GM12878 (cell line): Measurements from ENCODE around the gene ERI2. TPM values are rescaled to one million over a fixed set of nuclear protein-coding genes. Genes with fewer than 3 reads are reported as not detected.
"Not testable (repeated sequence)": the region's sequence is repeated elsewhere in the genome, so short reads cannot be mapped to it uniquely, and the experiment has no call there.

Experiments used
- ATAC-seq: fragments of 200-7000 bp; cut with Tn5 transposase; 3 replicates; pipeline ENCODE4 v1.9.1; 2020; ENCODE audit warnings: mild to moderate bottlenecking, moderate library complexity
- BruUV-seq: library from RNA; stranded (reverse); fragments of 400-500 nt; replicated peaks from 2 replicates; lab custom pipeline; 2021; lab: Mats Ljungman, UMichigan
- CTCF ChIA-PET: fragments of 300-600 bp; sonication (Branson Sonifier 250); formaldehyde crosslinking; extraction: SDS; loops from one replicate; lab custom pipeline; 2021; ENCODE audit warnings: inconsistent platforms; lab: Yijun Ruan, JAX
- POLR2A ChIA-PET: fragments of 350-600 bp; formaldehyde crosslinking; extraction: SDS; loops from one replicate; lab custom pipeline; 2021; ENCODE audit warnings: inconsistent platforms; lab: Charles Lee
- RAD21 ChIA-PET: fragments of 300-600 bp; sonication (Branson Sonifier 250); formaldehyde crosslinking; loops from one replicate; lab custom pipeline; 2023; ENCODE audit warnings: antibody characterized with exemption; ENCODE audit not compliant: unreplicated experiment; lab: Charles Lee
- SMC1A ChIA-PET: fragments of 300-600 bp; sonication (Branson Sonifier 250); formaldehyde crosslinking; loops from one replicate; lab custom pipeline; 2023; ENCODE audit not compliant: unreplicated experiment, uncharacterized antibody; lab: Charles Lee
- DNase-seq: peaks from one replicate; pipeline ENCODE4 v3.0.0-alpha.2; 2011; ENCODE audit warnings: low read depth, low spot score
- FAIRE-seq: peaks from 3 replicates; lab custom pipeline; 2011; peaks lifted over from hg19 to GRCh38; lab: Jason Lieb, UNC
- H2AFZ ChIP-seq: 2 replicates; pipeline ENCODE4 v1.6.0; 2011; ENCODE audit warnings: low read depth, low read length, control low read depth; ENCODE audit not compliant: control insufficient read depth
- H3K27ac ChIP-seq: 2 replicates; pipeline ENCODE4 v1.5.1; 2011; ENCODE audit warnings: control low read depth; ENCODE audit not compliant: control insufficient read depth, insufficient read depth
- H3K27me3 ChIP-seq, 2 experiments: replicated peaks in 1 of 2; 2 replicates each; pipeline versions ENCODE4 v1.6.0 to v1.6.1; 2011; ENCODE audit warnings: low read length in 1 of 2; ENCODE audit not compliant: control insufficient read depth in 2 of 2, insufficient read depth in 2 of 2
- H3K36me3 ChIP-seq, 2 experiments: 2 replicates each; pipeline ENCODE4 v1.5.1; 2011; ENCODE audit warnings: low read length in 1 of 2; ENCODE audit not compliant: control insufficient read depth in 2 of 2, insufficient read depth in 2 of 2
- H3K4me1 ChIP-seq: 2 replicates; pipeline ENCODE4 v1.6.1; 2011; ENCODE audit warnings: mild to moderate bottlenecking, low read length, moderate library complexity, mixed read lengths; ENCODE audit not compliant: control insufficient read depth, insufficient read depth
- H3K4me2 ChIP-seq: 2 replicates; pipeline ENCODE4 v1.6.0; 2011; ENCODE audit warnings: control low read depth; ENCODE audit not compliant: control insufficient read depth, insufficient read depth
- H3K4me3 ChIP-seq: fragments of 200-600 bp; sonication (generic); 2 replicates; pipeline ENCODE4 v1.5.1; 2016
- H3K79me2 ChIP-seq: 2 replicates; pipeline ENCODE4 v1.6.0; 2011; ENCODE audit warnings: low read length; ENCODE audit not compliant: control insufficient read depth, insufficient read depth
- H3K9ac ChIP-seq: 2 replicates; pipeline ENCODE4 v1.8.0; 2011; ENCODE audit warnings: low read length, control low read depth, mixed read lengths; ENCODE audit not compliant: control insufficient read depth, insufficient read depth
- H3K9me3 ChIP-seq: replicated peaks from 3 replicates; pipeline ENCODE4 v1.5.1; 2011; ENCODE audit warnings: mild to moderate bottlenecking, low read length; ENCODE audit not compliant: control insufficient read depth, insufficient read depth
- H4K20me1 ChIP-seq: 2 replicates; pipeline ENCODE4 v1.6.0; 2011; ENCODE audit not compliant: control insufficient read depth, insufficient read depth
- JUNB ChIP-seq: IDR thresholded peaks from 2 replicates; pipeline ENCODE4 v1.6.1; 2016; ENCODE audit warnings: antibody characterized with exemption, mild to moderate bottlenecking
- NFIC ChIP-seq: IDR thresholded peaks from 2 replicates; pipeline ENCODE4 v1.6.1; 2012; ENCODE audit warnings: low read depth, mild to moderate bottlenecking, inconsistent platforms, low read length, moderate library complexity
- SIN3A ChIP-seq: IDR thresholded peaks from 2 replicates; pipeline ENCODE4 v1.6.1; 2012; ENCODE audit warnings: low read depth, low read length, improper control_type of control experiment
- SRF ChIP-seq, 2 experiments: IDR thresholded peaks; 2 replicates each; pipeline ENCODE4 v1.6.1; 2011; ENCODE audit warnings: low read depth in 2 of 2, low read length in 2 of 2, mild to moderate bottlenecking in 1 of 2, moderate library complexity in 1 of 2
- STAT1 ChIP-seq: fragments of 450-650 bp; conservative IDR thresholded peaks from 2 replicates; pipeline ENCODE4 v1.6.1; 2014; ENCODE audit warnings: antibody characterized with exemption, mild to moderate bottlenecking
- TCF7 ChIP-seq: IDR thresholded peaks from 2 replicates; pipeline ENCODE4 v1.6.1; 2014; ENCODE audit warnings: antibody characterized with exemption, borderline replicate concordance
- ZNF622 ChIP-seq: fragments of 450-650 bp; IDR thresholded peaks from 2 replicates; pipeline ENCODE4 v1.6.1; 2017; ENCODE audit warnings: mild to moderate bottlenecking, inconsistent platforms
- ZSCAN29 ChIP-seq: fragments of 450-650 bp; IDR thresholded peaks from 2 replicates; pipeline ENCODE4 v1.6.1; 2017; ENCODE audit warnings: mild to moderate bottlenecking, moderate library complexity
- WGBS: methylation state at CpG from one replicate; pipeline ENCODE4 v1.1.6; 2016; ENCODE audit warnings: low lambda C conversion rate; ENCODE audit not compliant: insufficient replicate concordance, insufficient coverage; ENCODE audit errors: missing lambda C conversion rate; 5-methylcytosine and 5-hydroxymethylcytosine counted together
- in situ Hi-C: fragments of 300-500 bp; cut with MboI; formaldehyde crosslinking; loops from 9 replicates; pipeline ENCODE4 v1.14.3; 2018; ENCODE audit warnings: mixed read lengths
- intact Hi-C: fragments of 100-400 bp; cut with micrococcal nuclease; formaldehyde crosslinking; loops from one replicate; pipeline ENCODE4 v1.14.2; 2022; ENCODE audit not compliant: unreplicated experiment
- polyA plus RNA-seq, 11 experiments: library from polyadenylated mRNA; depleted of rRNA in 4 of 11; unstranded in 6 of 11; stranded (reverse) in 5 of 11; fragments of >200 nt; fragmentation: Nextera tagmentation in 4 of 11; fragmentation: Illumina TruSeq in 1 of 11; extraction: Ambion mirVana in 4 of 11; extraction: Trizol in 1 of 11; gene quantifications; 1 replicate in 1 of 11; 2 replicates in 10 of 11; pipeline versions ENCODE4 v1.2.1 to v1.2.3, GENCODE V29; 2011 to 2016; ENCODE audit warnings: inconsistent platforms in 2 of 11, missing spikeins in 2 of 11, low read depth in 1 of 11
- total RNA-seq, 4 experiments: library from RNA; depleted of rRNA in 3 of 4; stranded (reverse); fragments of >200 nt in 3 of 4; fragmentation: Illumina TruSeq in 1 of 4; extraction: Trizol in 1 of 4; gene quantifications; 2 replicates each; pipeline versions ENCODE4 v1.2.1 to v1.2.3, GENCODE V29; 2013 to 2021
- TF ChIP-seq, protein P1 (sequence below): IDR thresholded peaks from 2 replicates; pipeline ENCODE4 v1.6.1; 2011; ENCODE audit warnings: mild to moderate bottlenecking, low read depth, low read length, moderate library complexity; ENCODE audit not compliant: insufficient replicate concordance
- TF ChIP-seq, protein P2 (sequence below): fragments of 450-650 bp; formaldehyde crosslinking; IDR thresholded peaks from 2 replicates; pipeline ENCODE4 v1.4.0; 2022; ENCODE audit warnings: mild to moderate bottlenecking, moderate library complexity
- TF ChIP-seq, protein P3 (sequence below): fragments of 450-650 bp; IDR thresholded peaks from 2 replicates; pipeline ENCODE4 v1.6.1; 2018; ENCODE audit warnings: mild to moderate bottlenecking, low read depth, moderate library complexity; ENCODE audit not compliant: partially characterized antibody

Gene ERI2
- total and polyA plus RNA-seq, 10 of the 15 experiments (the other 5 are each of a cell fraction or from before 2014, with no cell fraction given), result 7.7 to 35.5 (median 19.2) TPM

DNA sequence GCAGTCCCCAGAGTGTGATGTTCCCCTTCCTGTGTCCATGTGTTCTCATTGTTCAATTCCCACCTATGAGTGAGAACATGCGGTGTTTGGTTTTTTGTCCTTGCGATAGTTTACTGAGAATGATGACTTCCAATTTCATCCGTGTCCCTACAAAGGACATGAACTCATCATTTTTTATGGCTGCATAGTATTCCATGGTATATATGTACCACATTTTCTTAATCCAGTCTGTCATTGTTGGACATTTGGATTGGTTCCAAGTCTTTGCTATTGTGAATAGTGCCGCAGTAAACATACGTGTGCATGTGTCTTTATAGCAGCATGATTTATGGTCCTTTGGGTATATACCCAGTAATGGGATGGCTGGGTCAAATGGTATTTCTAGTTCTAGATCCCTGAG lies 50.5 kb downstream of the ERI2 start:
- H4K20me1 ChIP-seq, BruUV-seq, H3K36me3 ChIP-seq, H3K27me3 ChIP-seq, DNase-seq, RAD21 ChIA-PET, H3K79me2 ChIP-seq, POLR2A ChIA-PET, H3K4me3 ChIP-seq, intact Hi-C loops, H3K4me2 ChIP-seq, CTCF ChIA-PET, H3K4me1 ChIP-seq, H2AFZ ChIP-seq, H3K9ac ChIP-seq, H3K9me3 ChIP-seq, in situ Hi-C loops, ATAC-seq, FAIRE-seq, H3K27ac ChIP-seq: not testable (repeated sequence)
- 100% methylated on average over 3 of the region's 5 CpGs for WGBS
- SMC1A ChIA-PET, result interaction anchor here (1.2 kb wide), 1 partner anchor 27 kb away, joined by 3 read pairs; no protein-coding TSS in a partner anchor

DNA sequence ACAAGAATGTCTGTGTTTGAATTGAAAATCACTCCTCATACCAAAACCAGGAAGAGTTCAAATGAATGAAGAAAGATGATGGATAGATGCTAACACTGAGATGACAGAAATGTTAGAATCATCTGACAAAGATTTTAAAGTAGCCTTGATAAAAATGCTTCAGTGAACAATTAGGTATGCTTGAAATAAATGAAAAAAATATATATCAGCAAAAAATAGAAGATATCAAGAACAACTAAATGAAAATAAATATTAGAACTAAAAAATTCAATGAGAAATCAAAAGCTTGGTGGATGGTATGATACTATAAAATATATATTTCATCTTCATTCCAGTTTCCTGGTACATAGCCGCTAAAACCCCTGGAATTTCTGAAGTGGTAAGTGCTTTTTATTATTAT lies 51.0 kb downstream of the ERI2 start:
- POLR2A ChIA-PET, result no interaction called here
- TF ChIP-seq ZSCAN29, result no peak
- TF ChIP-seq, protein P1, sequence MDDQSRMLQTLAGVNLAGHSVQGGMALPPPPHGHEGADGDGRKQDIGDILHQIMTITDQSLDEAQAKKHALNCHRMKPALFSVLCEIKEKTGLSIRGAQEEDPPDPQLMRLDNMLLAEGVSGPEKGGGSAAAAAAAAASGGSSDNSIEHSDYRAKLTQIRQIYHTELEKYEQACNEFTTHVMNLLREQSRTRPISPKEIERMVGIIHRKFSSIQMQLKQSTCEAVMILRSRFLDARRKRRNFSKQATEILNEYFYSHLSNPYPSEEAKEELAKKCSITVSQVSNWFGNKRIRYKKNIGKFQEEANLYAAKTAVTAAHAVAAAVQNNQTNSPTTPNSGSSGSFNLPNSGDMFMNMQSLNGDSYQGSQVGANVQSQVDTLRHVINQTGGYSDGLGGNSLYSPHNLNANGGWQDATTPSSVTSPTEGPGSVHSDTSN, result no peak
- TF ChIP-seq TCF7, result no peak
- no peak for TF ChIP-seq ZNF622
- TF ChIP-seq NFIC, result no peak
- no peak for TF ChIP-seq SRF (IDR thresholded peaks at IDR 0.05; ENCODE audit: low read depth in 2 of 2, low read length in 2 of 2)
- TF ChIP-seq SIN3A, result no peak
- TF ChIP-seq, protein P2, sequence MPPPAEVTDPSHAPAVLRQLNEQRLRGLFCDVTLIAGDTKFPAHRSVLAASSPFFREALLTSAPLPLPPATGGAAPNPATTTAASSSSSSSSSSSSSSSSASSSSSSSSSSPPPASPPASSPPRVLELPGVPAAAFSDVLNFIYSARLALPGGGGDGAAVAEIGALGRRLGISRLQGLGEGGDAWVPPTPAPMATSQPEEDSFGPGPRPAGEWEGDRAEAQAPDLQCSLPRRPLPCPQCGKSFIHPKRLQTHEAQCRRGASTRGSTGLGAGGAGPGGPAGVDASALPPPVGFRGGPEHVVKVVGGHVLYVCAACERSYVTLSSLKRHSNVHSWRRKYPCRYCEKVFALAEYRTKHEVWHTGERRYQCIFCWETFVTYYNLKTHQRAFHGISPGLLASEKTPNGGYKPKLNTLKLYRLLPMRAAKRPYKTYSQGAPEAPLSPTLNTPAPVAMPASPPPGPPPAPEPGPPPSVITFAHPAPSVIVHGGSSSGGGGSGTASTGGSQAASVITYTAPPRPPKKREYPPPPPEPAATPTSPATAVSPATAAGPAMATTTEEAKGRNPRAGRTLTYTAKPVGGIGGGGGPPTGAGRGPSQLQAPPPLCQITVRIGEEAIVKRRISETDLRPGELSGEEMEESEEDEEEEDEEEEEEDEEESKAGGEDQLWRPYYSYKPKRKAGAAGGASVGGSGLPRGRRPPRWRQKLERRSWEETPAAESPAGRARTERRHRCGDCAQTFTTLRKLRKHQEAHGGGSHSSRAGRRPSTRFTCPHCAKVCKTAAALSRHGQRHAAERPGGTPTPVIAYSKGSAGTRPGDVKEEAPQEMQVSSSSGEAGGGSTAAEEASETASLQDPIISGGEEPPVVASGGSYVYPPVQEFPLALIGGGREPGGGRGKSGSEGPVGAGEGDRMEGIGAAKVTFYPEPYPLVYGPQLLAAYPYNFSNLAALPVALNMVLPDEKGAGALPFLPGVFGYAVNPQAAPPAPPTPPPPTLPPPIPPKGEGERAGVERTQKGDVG (CRISPR knock-in tag), result no peak
- no peak for TF ChIP-seq STAT1
- TF ChIP-seq, protein P3, sequence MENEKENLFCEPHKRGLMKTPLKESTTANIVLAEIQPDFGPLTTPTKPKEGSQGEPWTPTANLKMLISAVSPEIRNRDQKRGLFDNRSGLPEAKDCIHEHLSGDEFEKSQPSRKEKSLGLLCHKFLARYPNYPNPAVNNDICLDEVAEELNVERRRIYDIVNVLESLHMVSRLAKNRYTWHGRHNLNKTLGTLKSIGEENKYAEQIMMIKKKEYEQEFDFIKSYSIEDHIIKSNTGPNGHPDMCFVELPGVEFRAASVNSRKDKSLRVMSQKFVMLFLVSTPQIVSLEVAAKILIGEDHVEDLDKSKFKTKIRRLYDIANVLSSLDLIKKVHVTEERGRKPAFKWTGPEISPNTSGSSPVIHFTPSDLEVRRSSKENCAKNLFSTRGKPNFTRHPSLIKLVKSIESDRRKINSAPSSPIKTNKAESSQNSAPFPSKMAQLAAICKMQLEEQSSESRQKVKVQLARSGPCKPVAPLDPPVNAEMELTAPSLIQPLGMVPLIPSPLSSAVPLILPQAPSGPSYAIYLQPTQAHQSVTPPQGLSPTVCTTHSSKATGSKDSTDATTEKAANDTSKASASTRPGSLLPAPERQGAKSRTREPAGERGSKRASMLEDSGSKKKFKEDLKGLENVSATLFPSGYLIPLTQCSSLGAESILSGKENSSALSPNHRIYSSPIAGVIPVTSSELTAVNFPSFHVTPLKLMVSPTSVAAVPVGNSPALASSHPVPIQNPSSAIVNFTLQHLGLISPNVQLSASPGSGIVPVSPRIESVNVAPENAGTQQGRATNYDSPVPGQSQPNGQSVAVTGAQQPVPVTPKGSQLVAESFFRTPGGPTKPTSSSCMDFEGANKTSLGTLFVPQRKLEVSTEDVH, result no peak
- TF ChIP-seq JUNB, result no peak

More for the DNA sequence above, 51.0 kb downstream of the ERI2 start:
- H3K27ac ChIP-seq, result no peak overlapping the region
- no peaks in the 10 kb centered on the region for H3K9me3 ChIP-seq
- no peak overlapping the region for H3K4me2 ChIP-seq
- H3K4me1 ChIP-seq, result no peaks in the 10 kb centered on the region
- DNase-seq (no peak), ATAC-seq (no peak), FAIRE-seq (no peak)
- WGBS, result 0% methylated on average over 1 of the region's 1 CpG
- no TSS peak for BruUV-seq
- ChIA-PET SMC1A (interaction anchor here (1.2 kb wide), 1 partner anchor 28 kb away, joined by 3 read pairs; no protein-coding TSS in a partner anchor), RAD21 (no interaction called here), CTCF (no interaction called here)
- no peaks in the 10 kb centered on the region for H3K79me2 ChIP-seq
- in situ Hi-C loops, result no loop called here
- H3K36me3 ChIP-seq, result no peaks in the 10 kb centered on the region
- H3K4me3 ChIP-seq, result no peak overlapping the region
- no peak overlapping the region for H3K9ac ChIP-seq
- intact Hi-C loops, result no loop called here
- H2AFZ ChIP-seq, result no peak overlapping the region
- no peaks in the 10 kb centered on the region for H4K20me1 ChIP-seq
- H3K27me3 ChIP-seq, result no peaks in the 10 kb centered on the region; a peak in 1 of 4 replicates
